ENCODE results near the gene ABLIM1. TPM values are rescaled to one million over a fixed set of nuclear protein-coding genes. Genes with fewer than 3 reads are reported as not detected.
A peak's percentile ranks its signal among the peaks of the same experiment; 100 is the strongest.

ABLIM1 gene
- total and polyA plus RNA-seq, 4 experiments from 2014 or later = 129 to 202 (median 188) TPM

DNA sequence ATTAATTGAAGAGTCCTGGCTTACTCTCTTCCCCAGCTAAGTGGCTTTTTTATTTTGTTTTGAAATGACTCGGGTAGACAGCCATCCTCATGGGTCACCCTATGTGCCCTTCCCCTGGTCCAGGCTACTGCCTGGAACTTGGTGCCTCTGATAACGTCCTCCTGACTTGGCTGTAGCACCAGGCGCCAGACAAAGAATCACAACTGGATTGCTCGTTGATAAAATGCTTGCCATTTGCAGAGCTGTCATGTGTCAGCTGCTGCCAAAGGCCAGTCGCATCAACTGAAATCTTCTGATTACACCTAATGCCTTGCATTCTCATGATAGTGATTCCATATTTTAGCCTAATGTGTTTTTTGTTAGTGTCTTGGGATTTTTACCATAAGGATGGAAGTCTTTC lies 27.4 kb upstream of the ABLIM1 start:
- ChIA-PET CTCF (ENCODE audit: partially characterized antibody) (no interaction called here), POLR2A (ENCODE audit: partially characterized antibody) (no interaction called here)
- Histone ChIP-seq H3K36me3 (ENCODE audit: insufficient read depth, low read length) (no peaks in the 10 kb centered on the region), H3K4me1 (ENCODE audit: insufficient read depth, low read length) (no peaks in the 10 kb centered on the region), H3K27me3 (ENCODE audit: insufficient read depth, low read length) (no peaks in the 10 kb centered on the region), H3K4me3 (ENCODE audit: low read length in 2 of 2) (no peak overlapping the region), H3K9me3 (ENCODE audit: control insufficient read depth in 1 of 2, low read length in 2 of 2) (no peaks in the 10 kb centered on the region), H3K27ac (ENCODE audit: low read depth, low read length) (no peak overlapping the region)
- Mint-ChIP-seq H3K4me3 (no peak overlapping the region), H3K27me3 (no peaks in the 10 kb centered on the region), H3K27ac (peak overlapping the region in 1 of 7 donors; percentile 53), H3K36me3 (no peaks in the 10 kb centered on the region), H3K4me1 (no peaks in the 10 kb centered on the region), H3K9me3 (no peaks in the 10 kb centered on the region)
- no peak for DNase-seq
- intact Hi-C loops (cut with micrococcal nuclease) = no loop called here

DNA sequence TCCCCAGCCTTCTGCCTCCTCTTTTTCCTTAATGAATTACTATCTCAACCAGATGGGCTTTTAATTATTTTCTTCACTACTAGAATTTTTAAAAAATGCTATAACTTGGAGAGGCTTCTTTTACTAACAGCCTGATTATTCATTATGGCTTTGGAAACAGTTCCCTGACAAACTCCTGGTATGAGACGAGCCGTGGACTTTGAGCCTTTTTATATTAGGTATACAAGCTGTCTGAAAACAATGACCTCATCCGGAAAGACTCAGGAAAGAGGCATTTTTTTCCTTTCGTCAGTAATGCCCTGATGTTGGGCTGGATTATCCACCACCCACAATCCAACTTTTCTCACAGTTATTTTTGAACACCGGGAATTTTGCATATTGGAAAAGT lies 26.7 kb upstream of the ABLIM1 start:
- H3K4me3 Mint-ChIP-seq = no peak overlapping the region
- H3K27me3 ChIP-seq (ENCODE audit: insufficient read depth, low read length) = no peaks in the 10 kb centered on the region
- no peaks in the 10 kb centered on the region for H3K4me1 Mint-ChIP-seq
- no peaks in the 10 kb centered on the region for H3K27me3 Mint-ChIP-seq
- no peaks in the 10 kb centered on the region for H3K9me3 ChIP-seq (ENCODE audit: control insufficient read depth in 1 of 2, low read length in 2 of 2)
- no peaks in the 10 kb centered on the region for H3K9me3 Mint-ChIP-seq
- H3K27ac Mint-ChIP-seq = no peak overlapping the region
- DNase-seq = no peak
- no peaks in the 10 kb centered on the region for H3K4me1 ChIP-seq (ENCODE audit: insufficient read depth, low read length)
- no peak overlapping the region for H3K4me3 ChIP-seq (ENCODE audit: low read length in 2 of 2)
- ChIA-PET POLR2A (ENCODE audit: partially characterized antibody) (no interaction called here), CTCF (ENCODE audit: partially characterized antibody) (no interaction called here)
- no peaks in the 10 kb centered on the region for H3K36me3 Mint-ChIP-seq
- intact Hi-C loops (cut with micrococcal nuclease) = no loop called here
- H3K36me3 ChIP-seq (ENCODE audit: insufficient read depth, low read length) = no peaks in the 10 kb centered on the region
- no peak overlapping the region for H3K27ac ChIP-seq (ENCODE audit: low read depth, low read length)

DNA sequence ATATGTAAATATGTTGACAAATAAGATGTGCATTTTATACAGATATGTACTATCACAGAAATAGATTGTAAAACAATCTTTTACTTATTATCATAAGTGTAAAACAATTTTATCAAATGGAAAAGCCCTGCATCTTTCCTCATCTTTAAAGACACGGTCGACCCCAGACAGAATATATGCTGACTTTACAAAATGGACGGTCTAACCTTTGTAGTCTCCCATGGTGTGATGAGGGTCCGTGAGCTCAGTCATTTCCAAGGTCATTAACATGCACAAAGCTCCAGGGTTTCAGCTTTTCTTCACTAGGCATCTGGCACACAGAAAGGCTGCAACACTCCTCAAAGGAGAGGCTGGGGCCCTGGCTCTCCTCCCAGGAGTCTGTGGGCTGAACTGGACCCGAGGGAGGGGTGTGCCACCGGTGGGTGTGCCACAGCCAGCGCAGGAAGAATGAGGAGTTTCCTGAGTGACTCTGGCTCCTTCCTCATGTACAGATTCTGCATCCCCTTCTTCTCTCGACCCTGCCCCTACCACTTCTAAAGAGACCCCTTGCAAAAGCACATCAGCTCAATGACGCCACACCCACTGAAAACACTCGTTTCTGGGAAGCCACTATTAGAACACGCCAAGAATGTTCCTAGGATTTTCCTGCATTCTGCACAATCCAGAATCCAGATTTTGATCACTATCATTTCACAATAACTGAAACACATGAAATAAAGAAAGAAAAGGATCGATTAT lies 26.2 kb upstream of the ABLIM1 start:
- Mint-ChIP-seq H3K36me3 (no peaks in the 10 kb centered on the region), H3K27me3 (no peaks in the 10 kb centered on the region), H3K9me3 (no peaks in the 10 kb centered on the region), H3K27ac (no peak overlapping the region), H3K4me1 (no peaks in the 10 kb centered on the region), H3K4me3 (no peak overlapping the region)
- ChIA-PET CTCF (ENCODE audit: partially characterized antibody) (interaction anchor here (1.2 kb wide), 1 partner anchor 10 kb away, joined by 3 read pairs; no protein-coding TSS in a partner anchor), POLR2A (ENCODE audit: partially characterized antibody) (no interaction called here)
- intact Hi-C loops (cut with micrococcal nuclease) = no loop called here
- H3K4me1 ChIP-seq (ENCODE audit: insufficient read depth, low read length) = no peaks in the 10 kb centered on the region
- no peak for DNase-seq
- H3K27me3 ChIP-seq (ENCODE audit: insufficient read depth, low read length) = no peaks in the 10 kb centered on the region
- no peaks in the 10 kb centered on the region for H3K36me3 ChIP-seq (ENCODE audit: insufficient read depth, low read length)
- no peak overlapping the region for H3K4me3 ChIP-seq (ENCODE audit: low read length in 2 of 2)
- no peaks in the 10 kb centered on the region for H3K9me3 ChIP-seq (ENCODE audit: control insufficient read depth in 1 of 2, low read length in 2 of 2)
- no peak overlapping the region for H3K27ac ChIP-seq (ENCODE audit: low read depth, low read length)

DNA sequence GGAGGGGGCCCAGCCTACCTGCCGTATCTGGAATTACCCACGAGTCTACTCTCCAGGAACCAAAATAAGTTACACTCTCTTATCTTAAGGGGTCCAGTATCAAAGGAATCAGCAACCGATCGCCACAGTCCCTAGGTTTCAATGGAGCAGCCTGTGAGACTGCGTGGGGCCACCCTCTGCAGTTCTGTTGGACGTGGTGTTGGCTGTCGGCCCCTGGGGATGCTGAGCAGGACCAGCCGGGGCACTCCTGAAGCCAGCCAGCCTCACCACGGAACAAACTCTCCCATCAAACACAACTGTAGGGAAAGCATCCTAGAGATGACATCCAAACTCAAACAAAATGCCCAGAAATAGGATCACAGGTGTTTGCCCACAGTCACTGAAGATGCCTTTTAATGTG lies 25.5 kb upstream of the ABLIM1 start:
- POLR2A ChIA-PET (ENCODE audit: partially characterized antibody) = no interaction called here
- intact Hi-C loops (cut with micrococcal nuclease) = no loop called here
- Histone ChIP-seq H3K27ac (ENCODE audit: low read depth, low read length) (no peak overlapping the region), H3K4me1 (ENCODE audit: insufficient read depth, low read length) (no peaks in the 10 kb centered on the region), H3K27me3 (ENCODE audit: insufficient read depth, low read length) (no peaks in the 10 kb centered on the region), H3K9me3 (ENCODE audit: control insufficient read depth in 1 of 2, low read length in 2 of 2) (no peaks in the 10 kb centered on the region), H3K4me3 (ENCODE audit: low read length in 2 of 2) (no peak overlapping the region), H3K36me3 (ENCODE audit: insufficient read depth, low read length) (no peaks in the 10 kb centered on the region)
- Mint-ChIP-seq H3K27me3 (peaks cover 0 to 3% of the 10 kb centered on the region in 2 donors), H3K4me3 (no peak overlapping the region), H3K27ac (no peak overlapping the region), H3K9me3 (peaks cover 0 to 1% (median 0%) of the 10 kb centered on the region in 8 donors), H3K36me3 (no peaks in the 10 kb centered on the region), H3K4me1 (no peaks in the 10 kb centered on the region)
- CTCF ChIA-PET (ENCODE audit: partially characterized antibody) = interaction anchor here (1.2 kb wide), 1 partner anchor 10 kb away, joined by 3 read pairs; no protein-coding TSS in a partner anchor
- DNase-seq = no peak

DNA sequence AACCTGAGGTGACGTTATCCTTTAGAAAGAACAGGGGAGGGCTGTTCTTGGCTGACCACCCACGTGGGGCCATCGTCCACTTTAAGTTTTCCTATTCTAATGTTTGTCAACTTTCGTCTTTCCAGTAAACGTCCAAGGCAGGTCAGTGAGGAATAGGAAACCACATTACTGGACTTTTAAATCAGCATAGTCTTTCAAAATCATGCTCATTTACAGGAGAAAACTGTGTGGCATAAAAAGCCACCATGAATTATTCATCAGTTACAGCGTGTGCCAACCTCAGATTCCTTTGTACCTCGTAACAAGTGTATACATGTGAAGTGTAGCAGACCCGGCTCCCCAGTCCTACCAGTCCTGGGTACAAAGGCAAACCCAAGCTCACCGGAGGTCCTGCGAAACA lies 25.1 kb upstream of the ABLIM1 start:
- DNase-seq = no peak
- H3K9me3 ChIP-seq (ENCODE audit: control insufficient read depth in 1 of 2, low read length in 2 of 2) = no peaks in the 10 kb centered on the region
- Mint-ChIP-seq H3K36me3 (no peaks in the 10 kb centered on the region), H3K4me3 (no peak overlapping the region), H3K27ac (no peak overlapping the region), H3K27me3 (peaks cover 0 to 3% of the 10 kb centered on the region in 2 donors), H3K4me1 (no peaks in the 10 kb centered on the region), H3K9me3 (peaks cover 0 to 1% (median 0%) of the 10 kb centered on the region in 8 donors)
- no peaks in the 10 kb centered on the region for H3K4me1 ChIP-seq (ENCODE audit: insufficient read depth, low read length)
- intact Hi-C loops (cut with micrococcal nuclease) = no loop called here
- H3K27ac ChIP-seq (ENCODE audit: low read depth, low read length) = no peak overlapping the region
- no peaks in the 10 kb centered on the region for H3K36me3 ChIP-seq (ENCODE audit: insufficient read depth, low read length)
- H3K27me3 ChIP-seq (ENCODE audit: insufficient read depth, low read length) = no peaks in the 10 kb centered on the region
- POLR2A ChIA-PET (ENCODE audit: partially characterized antibody) = no interaction called here
- CTCF ChIA-PET (ENCODE audit: partially characterized antibody) = interaction anchor here (1.2 kb wide), 1 partner anchor 11 kb away, joined by 3 read pairs; no protein-coding TSS in a partner anchor
- H3K4me3 ChIP-seq (ENCODE audit: low read length in 2 of 2) = no peak overlapping the region

DNA sequence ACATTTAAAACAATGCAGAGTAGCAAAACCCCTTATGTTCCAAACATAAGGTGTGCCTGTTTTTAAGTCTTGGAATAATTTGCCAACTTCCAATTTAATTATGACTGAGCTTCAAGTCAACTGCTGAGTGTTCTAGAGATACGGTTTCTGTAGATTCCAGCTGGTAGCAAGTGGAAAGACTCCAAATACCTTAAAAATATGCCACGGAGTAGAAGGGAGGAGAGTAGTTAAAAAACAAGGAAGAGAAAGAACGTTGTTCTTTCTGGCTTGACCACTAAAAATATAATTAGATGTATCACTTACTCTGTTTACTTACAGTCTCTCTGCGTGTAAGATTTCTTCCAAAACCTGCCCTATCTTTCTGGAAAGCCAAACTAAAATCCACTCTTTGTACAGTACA lies 24.5 kb upstream of the ABLIM1 start:
- DNase-seq = no peak
- H3K27ac ChIP-seq (ENCODE audit: low read depth, low read length) = no peak overlapping the region
- Mint-ChIP-seq H3K4me3 (no peak overlapping the region), H3K27ac (no peak overlapping the region), H3K4me1 (no peaks in the 10 kb centered on the region), H3K27me3 (peaks cover 0 to 3% of the 10 kb centered on the region in 2 donors), H3K36me3 (no peaks in the 10 kb centered on the region), H3K9me3 (peaks cover 0 to 1% (median 0%) of the 10 kb centered on the region in 8 donors)
- ChIA-PET CTCF (ENCODE audit: partially characterized antibody) (interaction anchor here (1.0 to 1.2 kb wide), 2 partner anchors 9 to 11 kb away, joined by 3 read pairs; no protein-coding TSS in a partner anchor), POLR2A (ENCODE audit: partially characterized antibody) (no interaction called here)
- no peaks in the 10 kb centered on the region for H3K9me3 ChIP-seq (ENCODE audit: control insufficient read depth in 1 of 2, low read length in 2 of 2)
- intact Hi-C loops (cut with micrococcal nuclease) = no loop called here
- no peaks in the 10 kb centered on the region for H3K36me3 ChIP-seq (ENCODE audit: insufficient read depth, low read length)
- H3K4me1 ChIP-seq (ENCODE audit: insufficient read depth, low read length) = no peaks in the 10 kb centered on the region
- no peaks in the 10 kb centered on the region for H3K27me3 ChIP-seq (ENCODE audit: insufficient read depth, low read length)
- H3K4me3 ChIP-seq (ENCODE audit: low read length in 2 of 2) = no peak overlapping the region

DNA sequence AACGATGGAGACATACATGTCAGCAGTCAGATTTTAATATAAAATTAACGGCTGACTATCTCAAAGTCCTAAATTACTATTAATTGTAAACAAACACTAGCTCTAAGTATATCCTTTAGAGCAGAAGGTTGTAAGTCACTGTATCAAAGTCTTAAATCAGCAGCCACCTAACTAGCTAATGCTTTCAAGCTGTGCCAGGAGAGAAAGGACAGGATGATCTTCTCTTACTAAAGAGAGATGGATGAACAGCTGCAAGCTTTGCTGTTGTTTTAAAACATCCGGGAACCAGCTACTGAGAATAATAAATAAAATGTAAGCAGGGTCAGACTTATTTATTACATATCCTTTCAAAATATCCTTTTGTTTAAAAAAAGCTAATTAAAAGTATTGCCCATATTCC lies 24.0 kb upstream of the ABLIM1 start:
- no peak for DNase-seq
- Histone ChIP-seq H3K4me1 (ENCODE audit: insufficient read depth, low read length) (no peaks in the 10 kb centered on the region), H3K27ac (ENCODE audit: low read depth, low read length) (no peak overlapping the region), H3K4me3 (ENCODE audit: low read length in 2 of 2) (no peak overlapping the region), H3K36me3 (ENCODE audit: insufficient read depth, low read length) (no peaks in the 10 kb centered on the region), H3K9me3 (ENCODE audit: control insufficient read depth in 1 of 2, low read length in 2 of 2) (no peaks in the 10 kb centered on the region), H3K27me3 (ENCODE audit: insufficient read depth, low read length) (no peaks in the 10 kb centered on the region)
- H3K4me3 Mint-ChIP-seq = no peak overlapping the region
- H3K9me3 Mint-ChIP-seq = peaks cover 0 to 1% (median 0%) of the 10 kb centered on the region in 8 donors
- H3K27ac Mint-ChIP-seq = no peak overlapping the region
- H3K27me3 Mint-ChIP-seq = peaks cover 0 to 3% of the 10 kb centered on the region in 2 donors
- intact Hi-C loops (cut with micrococcal nuclease) = no loop called here
- ChIA-PET CTCF (ENCODE audit: partially characterized antibody) (interaction anchor here (1.0 to 1.2 kb wide), 2 partner anchors 10 to 11 kb away, joined by 3 read pairs; no protein-coding TSS in a partner anchor), POLR2A (ENCODE audit: partially characterized antibody) (no interaction called here)
- H3K4me1 Mint-ChIP-seq = no peaks in the 10 kb centered on the region
- no peaks in the 10 kb centered on the region for H3K36me3 Mint-ChIP-seq

Measured in CD4-positive, alpha-beta memory T cell (primary cell).